ENCODE measurements around the gene UTS2B. TPM values are rescaled to one million over a fixed set of nuclear protein-coding genes. Genes with fewer than 3 reads are reported as not detected.
"Not testable (repeated sequence)": the region's sequence is repeated elsewhere in the genome, so short reads cannot be mapped to it uniquely, and the experiment has no call there.

UTS2B gene
- total RNA-seq, 1 donor from 2014 or later = 0.42 TPM

DNA sequence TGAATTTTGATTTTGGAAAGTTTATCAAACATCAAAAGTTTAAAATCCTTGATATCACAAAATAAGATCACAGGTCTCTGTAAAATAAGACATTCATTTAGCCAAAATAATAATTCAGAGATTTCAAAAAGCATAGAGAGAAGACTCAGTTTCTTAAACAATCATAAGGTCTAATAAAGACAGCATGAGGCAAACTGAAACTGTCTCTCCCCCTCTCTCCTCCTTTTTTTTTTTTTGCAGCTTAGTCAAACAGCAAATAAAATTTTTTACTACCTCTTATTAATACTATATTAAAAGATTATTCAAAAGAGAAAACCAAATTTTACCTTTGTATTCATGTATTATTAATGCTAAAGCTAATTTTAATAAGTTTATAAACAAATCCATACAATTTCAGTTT is 73.9 kb downstream of the UTS2B start:
- intact Hi-C loops (cut with micrococcal nuclease) = no loop called here
- DNase-seq = no peak
- no peak for ATAC-seq

DNA sequence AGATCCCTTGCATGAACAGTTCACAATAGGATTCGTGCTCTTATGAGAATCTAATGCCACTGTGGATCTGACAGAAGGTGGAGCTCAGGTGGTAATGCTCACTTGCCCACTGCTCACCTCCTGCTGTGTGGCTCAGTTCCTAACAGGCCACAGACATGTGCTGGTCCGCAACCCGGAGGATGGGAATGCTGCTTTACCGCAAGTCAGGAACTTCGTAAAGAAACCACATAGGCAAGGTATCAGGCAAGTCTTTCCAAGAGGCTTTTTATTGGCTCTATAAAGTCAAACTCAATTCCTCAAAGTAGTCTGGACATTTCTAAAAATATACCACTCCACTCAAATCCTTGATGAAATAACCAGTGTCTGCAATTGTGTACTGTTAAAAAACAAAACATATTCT is 75.2 kb downstream of the UTS2B start:
- no peak for DNase-seq
- no peak for ATAC-seq
- intact Hi-C loops (cut with micrococcal nuclease) = no loop called here

DNA sequence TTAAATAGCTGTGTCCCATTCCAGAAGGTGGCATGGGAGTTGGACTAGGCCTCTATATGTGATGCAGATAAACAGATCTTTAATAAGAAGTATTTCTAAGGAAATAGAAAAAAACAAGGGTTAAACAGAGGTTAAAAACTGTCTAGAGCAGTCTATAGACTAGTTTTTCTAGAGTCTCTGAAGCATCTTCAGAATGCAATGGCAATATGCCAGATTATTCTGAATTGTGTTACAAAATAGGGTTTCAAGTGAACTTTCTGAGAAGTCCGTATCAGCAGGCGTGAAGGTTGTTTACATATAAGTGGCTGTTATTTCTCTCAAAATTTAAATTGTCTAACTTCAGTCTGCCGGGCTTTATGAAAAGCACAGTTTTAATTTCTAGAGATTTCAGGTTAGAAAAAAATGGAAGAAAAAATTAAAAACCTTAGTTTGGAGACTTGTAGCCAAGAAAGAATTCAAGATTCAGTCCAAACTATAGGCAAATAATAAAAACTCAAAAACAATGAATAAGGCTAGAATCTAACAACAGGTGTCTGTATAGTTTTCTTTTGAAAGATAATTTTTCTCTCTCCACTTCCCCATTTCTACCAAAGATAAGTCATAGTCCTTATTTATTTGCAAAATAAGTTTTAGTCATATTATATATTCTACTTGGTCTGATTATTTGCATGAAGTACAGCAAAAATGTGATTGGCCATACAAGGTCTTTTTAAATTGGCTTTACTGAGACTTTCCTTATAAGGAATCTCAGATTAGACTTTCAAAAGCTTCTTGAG is 76.0 kb downstream of the UTS2B start:
- DNase-seq (no peak), ATAC-seq (no peak)
- intact Hi-C loops (cut with micrococcal nuclease) = no loop called here

DNA sequence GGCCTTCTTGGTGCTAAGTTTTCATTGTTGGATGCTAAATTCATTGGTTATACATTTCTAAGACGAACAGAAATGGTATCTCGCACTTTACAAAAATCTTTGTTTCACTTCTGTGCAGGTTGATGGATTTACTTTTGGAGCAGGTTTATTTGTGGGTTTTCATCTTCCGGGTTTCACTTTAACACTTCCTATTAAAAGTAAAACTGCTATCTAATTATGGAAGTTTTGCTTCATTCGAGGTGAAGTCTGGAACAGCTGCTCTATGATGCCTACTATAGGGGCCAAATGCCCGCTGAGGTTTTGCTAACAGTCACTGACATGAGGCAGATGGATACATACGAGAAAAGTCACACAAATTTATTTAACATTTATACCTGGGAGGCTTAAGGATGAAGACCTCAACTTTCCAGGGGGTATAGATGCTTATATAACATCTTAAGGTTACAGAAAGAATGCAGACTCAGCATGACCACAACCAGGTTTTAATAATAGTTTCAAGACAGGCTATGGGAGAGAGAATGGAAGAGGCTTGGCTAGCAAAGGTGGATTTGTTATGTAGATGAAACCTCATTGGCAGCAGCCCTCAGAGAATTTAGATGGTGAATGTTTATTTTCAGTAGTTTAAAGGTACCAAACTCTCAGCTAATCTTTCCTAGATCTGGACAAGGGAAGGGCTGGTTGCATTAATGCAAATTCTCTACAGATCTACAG is 77.1 kb downstream of the UTS2B start:
- intact Hi-C loops (cut with micrococcal nuclease) = no loop called here
- DNase-seq (no peak), ATAC-seq (no peak)

DNA sequence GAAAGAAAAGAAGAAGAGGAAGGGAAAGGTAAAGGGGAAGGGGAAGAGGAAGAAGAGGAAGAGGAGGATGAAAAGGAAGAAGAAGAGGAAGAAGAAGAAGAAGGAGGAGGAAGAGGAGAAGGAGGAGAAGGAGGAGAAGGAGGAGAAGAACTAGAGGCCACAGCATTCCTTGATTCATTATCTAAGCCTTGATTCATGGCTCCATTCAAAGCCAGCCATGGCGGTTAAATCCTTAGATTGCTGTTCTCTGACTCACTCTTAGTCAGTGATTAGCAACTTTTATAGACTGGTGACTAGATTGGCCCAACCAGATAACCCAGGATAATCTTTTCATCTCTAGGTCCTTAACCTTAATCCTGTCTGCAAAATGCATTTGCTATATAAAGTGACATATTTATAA is 83.7 kb downstream of the UTS2B start:
- intact Hi-C loops (cut with micrococcal nuclease) = loop anchor here (10.0 kb wide), 1 partner anchor 138 kb away; no protein-coding TSS in a partner anchor
- ATAC-seq (no peak), DNase-seq (no peak)

DNA sequence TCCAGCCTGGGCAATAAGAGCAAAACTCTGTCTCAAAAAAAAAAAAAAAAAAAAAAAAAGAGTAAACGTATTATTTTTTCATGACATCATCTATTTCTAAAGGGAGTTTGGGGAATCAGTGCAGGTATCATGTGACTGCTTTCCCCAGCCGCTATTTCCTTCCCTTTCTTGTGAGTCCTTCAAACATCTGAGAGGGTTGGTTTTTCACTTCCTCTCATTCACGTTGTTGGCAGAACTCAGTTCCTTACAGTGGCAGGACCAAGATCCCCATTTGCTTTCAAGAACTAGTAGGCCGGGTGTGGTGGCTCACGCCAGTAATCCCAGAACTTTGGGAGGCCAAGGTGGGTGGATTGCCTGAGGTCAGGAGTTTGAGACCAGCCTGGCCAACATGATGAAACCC is 84.3 kb downstream of the UTS2B start:
- intact Hi-C loops (cut with micrococcal nuclease) = loop anchor here (10.0 kb wide), 1 partner anchor 139 kb away; no protein-coding TSS in a partner anchor
- peak; percentile 60 for ATAC-seq
- not testable (repeated sequence) for DNase-seq

DNA sequence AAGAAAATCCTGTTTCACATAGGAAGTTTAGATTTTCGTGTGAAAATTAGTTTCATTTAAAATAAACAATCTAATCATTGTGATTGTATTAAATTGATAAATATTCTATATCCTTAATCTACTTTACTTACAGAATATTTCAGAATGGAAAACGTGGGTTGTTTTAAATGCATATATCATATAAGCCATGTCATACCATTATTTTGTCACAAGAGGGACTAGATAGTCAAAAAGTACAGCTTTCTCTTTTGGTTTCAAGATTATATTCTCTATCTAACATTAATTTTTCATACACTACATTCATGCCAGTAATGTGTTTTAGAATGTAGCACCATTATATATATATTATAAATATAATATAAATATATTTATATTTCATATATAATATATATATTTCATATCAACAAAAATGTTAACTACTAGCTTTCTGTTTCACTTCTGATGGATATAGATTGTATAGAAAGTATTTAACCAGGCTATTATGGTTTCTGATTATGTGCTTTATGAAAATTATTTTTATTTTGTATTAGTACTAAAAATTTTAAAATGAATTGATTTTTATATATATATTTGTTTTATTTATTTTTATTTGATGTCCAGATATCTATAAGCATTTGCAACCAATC is 86.0 kb downstream of the UTS2B start:
- no peak for ATAC-seq
- DNase-seq = no peak
- intact Hi-C loops (cut with micrococcal nuclease) = loop anchor here (10.0 kb wide), 1 partner anchor 140 kb away; no protein-coding TSS in a partner anchor

DNA sequence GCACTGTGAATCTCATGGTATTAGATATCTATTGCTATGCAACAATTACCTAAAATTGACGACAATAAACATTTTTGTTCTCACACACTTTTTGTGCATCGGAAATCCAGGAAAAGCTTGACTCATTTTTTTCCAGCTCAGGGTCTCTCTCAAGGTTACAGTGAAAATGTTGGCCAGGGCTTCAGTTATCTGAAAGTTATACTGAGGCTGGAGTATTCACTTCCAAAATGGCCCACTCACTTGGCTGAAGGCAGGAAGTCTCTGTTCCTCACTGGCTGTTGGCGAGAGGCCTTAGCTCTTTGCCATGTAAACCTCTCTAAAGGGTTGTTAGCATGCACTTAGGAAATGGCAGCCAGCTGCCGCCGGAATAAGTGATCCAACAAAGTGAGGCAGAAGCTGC is 89.8 kb downstream of the UTS2B start:
- no peak for ATAC-seq
- DNase-seq = no peak
- intact Hi-C loops (cut with micrococcal nuclease) = loop anchor here (10.0 kb wide), 1 partner anchor 144 kb away; no protein-coding TSS in a partner anchor

DNA sequence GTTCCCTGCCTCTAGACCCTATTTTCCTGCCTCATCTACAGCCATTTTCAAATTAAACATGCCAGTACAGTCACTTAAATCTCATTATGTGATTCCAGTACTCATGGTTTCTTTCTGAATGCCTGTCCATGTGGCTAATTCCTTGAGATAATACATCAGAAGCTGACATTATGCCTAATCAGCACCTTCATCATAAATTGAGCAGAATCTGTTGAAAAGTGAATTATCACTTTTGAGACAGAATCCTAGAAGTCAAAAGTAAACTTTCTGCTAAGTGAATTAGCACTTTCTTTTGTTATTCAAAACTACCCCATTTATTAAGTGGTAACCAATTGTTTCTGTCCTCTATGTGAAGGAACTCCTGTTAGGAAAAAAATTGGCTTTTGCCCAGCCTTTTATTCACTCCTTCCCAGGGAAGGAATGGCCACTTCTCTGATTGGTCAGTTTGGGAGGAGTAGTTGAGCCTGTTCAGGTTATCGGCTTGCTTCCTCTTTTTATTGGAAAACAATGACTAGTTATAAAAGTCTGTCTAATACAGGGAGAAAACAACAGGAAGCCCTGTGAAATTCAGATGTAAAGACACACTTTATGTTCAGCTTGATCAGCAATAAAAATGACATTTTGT is 90.8 kb downstream of the UTS2B start:
- ATAC-seq = no peak
- intact Hi-C loops (cut with micrococcal nuclease) = loop anchor here (10.0 kb wide), 1 partner anchor 145 kb away; no protein-coding TSS in a partner anchor

DNA sequence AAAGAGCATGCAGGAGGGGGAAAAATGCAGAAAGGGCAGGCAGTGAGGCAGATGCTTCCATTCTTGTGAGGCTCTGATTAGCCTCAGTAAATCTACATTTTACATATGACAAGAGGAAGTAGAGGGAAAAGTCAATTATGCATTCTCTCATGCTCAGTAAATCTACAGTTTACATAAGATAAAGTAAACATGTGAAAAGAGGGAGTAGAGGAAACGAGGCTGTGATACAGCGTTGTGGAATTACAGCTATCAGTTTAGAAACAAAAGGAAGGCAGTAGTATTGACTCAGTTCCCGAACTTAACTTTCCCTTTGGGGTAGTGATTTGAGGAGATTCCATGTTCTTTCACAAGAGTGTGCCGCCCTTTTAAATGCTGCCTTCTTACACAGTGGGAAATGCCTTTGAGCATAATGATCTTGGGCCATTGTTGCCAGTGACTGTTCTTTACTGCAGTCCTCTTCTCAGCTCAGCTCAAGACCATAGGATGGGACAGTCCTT is 92.0 kb downstream of the UTS2B start:
- intact Hi-C loops (cut with micrococcal nuclease) = no loop called here
- no peak for ATAC-seq
- no peak for DNase-seq

More for the DNA sequence above, 90.8 kb downstream of the UTS2B start:
- no peak for DNase-seq

DNA sequence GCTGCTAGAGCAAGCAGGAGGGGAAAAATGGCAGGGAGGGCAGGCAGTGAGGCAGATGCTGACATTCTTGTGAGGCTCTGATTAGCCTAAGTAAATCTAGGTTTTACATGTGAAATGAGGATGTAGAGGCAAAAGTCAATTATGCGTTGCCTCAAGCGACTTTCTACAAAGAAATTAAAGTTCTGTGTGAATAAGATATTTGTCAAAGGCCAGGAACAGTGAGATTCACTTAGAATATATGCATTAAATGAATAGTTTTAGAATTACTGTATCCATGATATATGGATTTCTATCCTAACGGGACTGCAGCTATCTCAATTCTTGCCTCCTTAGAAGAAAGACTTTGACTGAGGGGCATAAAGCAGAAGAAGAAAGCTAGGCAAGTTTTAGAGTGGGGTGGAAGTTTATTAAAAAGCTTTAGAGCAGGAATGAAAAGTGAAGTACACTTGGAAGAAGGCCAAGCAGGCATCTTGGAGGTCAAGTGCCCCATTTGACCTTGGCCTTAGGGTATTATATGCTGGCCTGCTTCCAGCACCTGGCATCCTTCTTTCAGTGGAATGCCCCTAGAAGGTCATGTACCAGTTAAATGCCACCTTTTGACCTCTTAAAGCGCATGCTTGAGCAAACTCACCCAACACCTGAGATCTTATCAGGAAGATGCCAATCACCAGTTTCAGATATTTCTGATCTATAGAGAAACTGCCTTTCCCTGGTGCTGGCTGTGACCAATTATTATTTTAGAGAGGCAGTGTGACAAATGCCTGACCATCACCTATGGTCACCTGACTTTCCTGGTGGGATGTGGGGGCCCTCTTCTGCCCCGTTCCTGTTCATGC is 93.1 kb downstream of the UTS2B start:
- ATAC-seq = no peak
- intact Hi-C loops (cut with micrococcal nuclease) = no loop called here
- DNase-seq = no peak

DNA sequence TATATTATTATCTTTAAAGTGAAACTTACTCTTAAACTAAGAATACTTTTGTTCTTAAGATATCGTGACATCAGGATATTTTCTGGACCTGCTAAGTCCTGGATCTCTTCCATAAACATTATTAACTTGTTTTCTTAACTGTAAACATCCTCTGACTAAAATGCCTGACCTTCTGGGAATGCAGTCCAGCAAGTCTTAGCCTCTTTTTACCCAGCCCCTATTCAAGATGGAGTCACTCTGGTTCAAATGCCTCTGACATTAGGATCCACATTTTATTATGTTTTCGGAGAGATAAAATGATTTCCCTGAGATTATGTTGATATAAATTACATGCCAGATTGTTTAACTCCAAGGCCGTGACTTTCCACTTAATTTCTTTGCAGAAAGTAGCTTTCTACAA is 93.7 kb downstream of the UTS2B start:
- ATAC-seq (no peak), DNase-seq (no peak)
- intact Hi-C loops (cut with micrococcal nuclease) = no loop called here

DNA sequence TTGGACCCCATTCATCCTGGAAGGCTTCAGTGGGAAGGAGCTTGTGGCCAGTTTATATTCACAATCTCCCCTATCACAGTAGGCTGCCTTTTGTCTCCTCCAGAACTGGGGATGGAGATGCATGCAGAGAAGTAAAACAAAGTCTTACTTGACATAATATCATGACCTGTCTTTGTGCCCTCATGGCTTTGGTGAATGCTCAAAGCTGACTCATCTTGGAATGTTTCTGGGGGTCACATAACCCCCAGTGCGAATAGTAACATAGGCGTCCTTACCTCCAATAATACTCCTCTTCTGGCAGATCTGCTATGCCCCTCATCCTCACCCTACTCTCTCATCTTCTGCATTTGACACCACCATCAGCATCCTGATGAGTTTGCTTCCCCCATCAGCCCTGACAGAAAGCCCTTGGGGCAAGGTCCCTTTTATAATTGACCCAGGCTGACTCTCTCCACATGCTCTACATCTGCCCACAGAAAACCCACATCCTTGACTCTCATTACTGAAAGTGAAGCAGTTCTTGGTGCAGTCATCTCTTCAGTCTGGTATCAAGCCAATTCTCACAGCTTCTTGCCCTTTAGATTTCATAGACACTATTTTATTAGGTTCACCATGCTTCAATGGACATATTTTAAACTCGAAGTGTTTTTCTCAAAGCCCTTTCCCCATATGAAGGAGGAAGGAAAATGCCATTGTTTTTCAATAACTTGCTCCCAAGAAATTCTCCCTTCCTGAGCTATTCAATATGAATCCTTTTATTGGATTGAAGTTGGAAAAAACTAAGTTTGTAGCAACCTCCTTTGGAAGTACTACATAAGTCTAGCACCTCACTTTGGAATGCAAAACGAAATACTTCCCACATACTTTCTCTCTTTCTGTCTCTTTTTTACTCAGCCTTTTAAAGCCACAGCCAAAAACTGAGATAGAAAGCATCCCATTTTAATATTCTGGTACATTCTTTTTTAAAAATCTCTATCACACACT is 94.7 kb downstream of the UTS2B start:
- intact Hi-C loops (cut with micrococcal nuclease) = no loop called here
- ATAC-seq (no peak), DNase-seq (no peak)

DNA sequence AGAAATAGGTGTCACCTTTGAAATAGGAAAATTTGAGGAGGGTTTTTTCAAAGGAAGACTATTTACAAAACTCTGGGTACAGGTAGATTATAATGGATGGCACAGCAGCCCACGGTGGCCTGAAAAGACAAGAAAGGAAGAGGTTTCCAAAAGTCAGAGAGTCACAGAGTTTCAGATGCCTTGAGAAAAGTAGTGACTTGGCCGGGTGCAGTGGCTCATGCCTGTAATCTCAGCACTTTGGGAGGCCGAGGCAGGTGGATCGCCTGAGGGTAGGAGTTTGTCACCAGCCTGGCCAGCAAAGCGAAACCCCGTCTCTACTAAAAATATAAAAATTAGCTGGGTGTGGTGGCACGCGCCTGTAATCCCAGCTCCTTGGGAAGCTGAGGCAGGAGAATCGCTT is 96.1 kb downstream of the UTS2B start:
- ATAC-seq (no peak), DNase-seq (no peak)
- intact Hi-C loops (cut with micrococcal nuclease) = no loop called here

DNA sequence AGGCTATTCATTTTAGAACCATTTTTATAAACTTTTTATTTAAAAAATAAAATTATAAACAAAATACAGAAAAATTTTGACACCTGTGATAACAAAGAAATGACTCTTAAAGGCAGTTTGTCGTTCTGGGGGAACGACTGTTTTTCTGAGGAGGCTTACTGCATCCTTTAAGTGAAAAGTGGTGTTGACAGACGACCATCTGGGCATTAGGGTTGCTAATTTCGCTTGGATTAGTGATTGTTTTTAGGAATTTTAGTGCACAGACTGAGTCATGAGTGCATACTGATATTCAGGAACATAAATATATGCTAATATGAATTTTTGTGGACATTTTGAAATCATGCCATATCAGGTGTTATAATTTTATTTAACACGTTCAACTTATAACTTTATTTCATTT is 102.8 kb downstream of the UTS2B start:
- ATAC-seq (no peak), DNase-seq (no peak)
- intact Hi-C loops (cut with micrococcal nuclease) = no loop called here

DNA sequence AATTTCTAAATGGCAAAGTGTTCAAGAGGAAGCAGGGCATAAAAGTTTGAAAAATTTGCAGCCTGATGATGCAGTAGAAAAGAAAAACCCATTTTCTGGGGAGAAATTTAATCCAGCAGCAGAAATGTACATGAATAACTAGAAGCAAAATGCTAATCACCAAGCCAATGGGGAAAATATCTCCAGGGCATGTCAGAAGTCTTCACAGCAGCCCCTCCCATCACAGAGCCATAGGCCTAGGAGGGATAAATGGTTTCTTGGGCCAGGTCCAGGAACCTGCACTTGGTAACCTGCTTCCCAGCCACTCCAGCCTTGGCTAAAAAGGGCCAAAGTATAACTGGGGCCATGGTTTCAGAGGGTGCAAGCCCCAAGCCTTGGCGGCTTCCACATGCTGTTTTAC is 108.7 kb downstream of the UTS2B start:
- ATAC-seq (no peak), DNase-seq (no peak)
- intact Hi-C loops (cut with micrococcal nuclease) = no loop called here

DNA sequence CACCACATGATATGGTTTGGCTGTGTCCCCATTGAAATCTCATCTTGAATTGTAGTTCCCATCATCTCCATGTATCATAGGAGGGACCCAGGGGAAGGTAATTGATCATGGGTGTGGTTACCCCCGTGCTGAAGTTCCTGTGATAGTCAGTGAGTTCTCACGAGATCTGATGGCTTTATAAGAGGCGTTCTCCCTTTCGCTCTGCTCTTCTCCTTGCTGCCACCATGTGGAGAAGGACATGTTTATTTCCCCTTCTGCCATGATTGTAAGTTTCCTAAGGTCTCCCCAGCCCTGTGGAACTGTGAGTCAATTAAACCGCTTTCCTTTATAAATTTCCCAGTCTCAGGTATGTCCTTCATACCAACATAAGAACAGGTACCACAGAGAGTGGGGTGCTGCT is 109.4 kb downstream of the UTS2B start:
- DNase-seq (no peak), ATAC-seq (no peak)
- intact Hi-C loops (cut with micrococcal nuclease) = no loop called here

DNA sequence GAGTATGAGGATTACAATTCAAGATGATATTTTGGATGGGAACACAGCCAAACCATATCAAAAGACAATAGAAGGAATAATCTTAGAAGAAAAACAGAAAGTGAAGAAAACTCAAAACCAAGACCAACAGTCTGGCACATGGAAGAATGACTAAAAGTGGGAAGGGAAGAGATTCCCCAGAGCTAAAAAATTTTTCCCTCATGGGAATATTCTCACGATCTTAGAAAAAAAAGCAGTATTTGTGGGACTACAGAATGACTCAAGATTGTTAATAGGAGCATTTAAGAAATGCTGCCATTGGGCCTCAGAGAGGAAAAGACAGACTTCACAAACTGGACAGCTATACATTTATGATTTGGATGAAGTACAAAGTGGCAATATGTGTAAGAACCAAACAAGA is 113.0 kb downstream of the UTS2B start:
- no peak for DNase-seq
- ATAC-seq = no peak
- intact Hi-C loops (cut with micrococcal nuclease) = no loop called here

Data from left ventricle myocardium superior (tissue), 1 donor.